ENCODE results near the gene PAQR7.

PAQR7 gene

DNA sequence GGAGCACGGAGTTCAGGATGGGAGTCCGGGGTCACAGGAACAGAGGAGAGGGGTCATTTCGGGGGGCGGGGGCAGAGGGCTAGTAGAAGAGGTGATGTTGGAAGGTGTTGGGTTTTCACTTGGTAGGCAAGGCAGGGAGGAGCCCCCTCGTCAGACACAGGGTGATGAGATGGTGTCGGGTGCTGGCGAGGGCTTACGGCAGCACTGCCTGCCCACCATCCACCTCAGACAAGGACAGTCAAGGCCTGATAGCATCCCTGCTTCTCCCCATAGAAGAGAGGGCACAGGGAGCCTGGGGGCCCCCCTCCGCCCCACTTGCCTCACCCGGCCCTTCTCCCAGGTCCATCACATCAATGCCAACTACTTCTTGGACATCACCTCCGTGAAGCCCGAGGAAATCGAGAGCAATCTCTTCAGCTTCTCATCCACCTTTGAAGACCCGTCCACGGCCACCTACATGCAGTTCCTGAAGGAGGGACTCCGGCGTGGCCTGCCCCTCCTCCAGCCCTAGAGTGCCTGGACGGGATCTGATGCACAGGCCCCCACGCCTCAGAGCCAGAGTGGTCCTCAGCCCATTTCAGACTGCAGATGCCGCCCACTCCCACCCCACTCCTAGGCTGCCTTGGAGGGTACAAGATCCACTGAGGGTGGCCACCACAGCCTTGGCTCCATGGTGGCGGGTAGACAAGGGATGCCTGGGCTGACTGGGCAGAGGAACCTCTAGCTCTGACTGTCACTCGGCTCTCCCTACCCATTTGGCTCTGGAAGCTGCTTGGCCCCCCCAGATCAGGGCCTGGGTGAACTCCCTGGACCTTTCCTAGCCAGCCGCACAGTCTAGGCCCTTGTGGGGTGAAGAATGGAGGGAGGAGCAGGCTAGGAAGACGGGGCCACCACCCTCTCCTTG, 60.0 kb downstream of the PAQR7 start:
- no peak for DNase-seq (ENCODE audit: low read depth)

- no peak for DNase-seq (ENCODE audit: low read depth)
Observed at GRCh38 chr1:25814549-25815087, 60.9 kb downstream of the PAQR7 start.

DNA sequence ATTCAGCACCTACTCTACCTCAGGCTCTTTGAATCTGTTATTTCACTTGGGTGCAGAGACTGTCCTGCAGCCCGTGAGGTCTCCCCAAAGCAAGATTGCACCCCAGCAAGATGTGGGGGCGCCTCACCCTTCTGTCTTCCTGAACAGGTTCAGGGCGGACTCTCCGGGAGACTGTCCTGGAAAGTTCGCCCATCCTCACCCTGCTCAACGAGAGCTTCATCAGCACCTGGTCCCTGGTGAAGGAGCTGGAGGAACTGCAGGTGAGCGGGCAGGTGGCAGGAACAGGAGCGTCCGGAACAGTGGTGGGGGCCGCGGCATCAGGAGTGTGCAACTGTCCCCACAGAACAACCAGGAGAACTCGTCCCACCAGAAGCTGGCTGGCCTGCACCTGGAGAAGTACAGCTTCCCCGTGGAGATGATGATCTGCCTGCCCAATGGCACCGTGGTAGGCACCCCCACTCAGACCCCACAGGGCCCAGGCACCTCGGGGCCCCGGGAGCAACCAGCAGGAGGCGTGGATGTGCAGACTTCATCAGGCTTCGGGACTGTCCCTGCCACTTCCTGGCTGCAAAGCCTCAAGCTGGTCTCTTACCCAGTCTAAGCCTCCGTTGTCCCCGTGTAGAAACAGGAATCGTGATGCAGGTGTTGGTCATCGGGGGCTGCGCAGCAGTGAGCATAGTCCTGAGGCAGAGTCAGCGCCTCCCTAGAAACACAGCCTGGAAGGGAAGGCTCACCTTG, 61.6 kb downstream of the PAQR7 start:
- no peak for DNase-seq (ENCODE audit: low read depth)

DNA sequence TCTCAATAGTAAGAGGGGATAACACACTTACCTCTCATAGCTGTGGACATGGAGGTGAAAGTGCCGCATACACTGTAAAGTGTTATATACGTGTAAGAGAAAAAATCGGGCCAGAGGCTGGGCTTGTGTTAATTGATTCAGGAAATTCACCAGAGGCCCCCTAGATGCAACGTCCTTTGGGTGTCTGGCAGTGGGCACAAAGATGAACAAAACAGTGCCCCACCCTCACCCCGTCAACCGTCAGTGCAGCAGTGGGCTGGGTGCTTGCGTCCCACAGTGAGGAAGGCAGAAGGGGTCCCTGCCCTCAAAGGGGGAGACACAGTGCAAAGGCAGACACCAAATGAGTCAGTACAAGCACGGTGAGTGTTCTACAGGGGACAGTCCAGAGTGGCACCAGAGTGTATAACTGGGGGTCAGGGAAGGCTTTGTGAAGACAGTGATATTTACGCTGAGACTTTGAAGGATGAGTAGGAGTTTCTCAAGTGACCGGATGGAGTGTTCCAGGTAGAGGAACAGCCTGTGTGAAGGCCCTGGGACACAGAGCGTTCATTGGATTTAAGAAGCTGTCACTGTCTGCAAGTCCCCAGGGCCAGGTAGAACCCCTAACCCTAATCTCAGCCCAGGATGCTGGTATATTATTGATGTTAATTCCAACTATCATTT, 62.3 kb downstream of the PAQR7 start:
- no peak for DNase-seq (ENCODE audit: low read depth)
